ENCODE measurements around the gene DOP1B.

Gene DOP1B

GRCh38 chr21:36159356-36159921 lies 2.8 kb downstream of the DOP1B start:
- FAIRE-seq (no peak), DNase-seq (ENCODE audit: insufficient read length, low spot score) (no peak)
- TF ChIP-seq, protein P1, sequence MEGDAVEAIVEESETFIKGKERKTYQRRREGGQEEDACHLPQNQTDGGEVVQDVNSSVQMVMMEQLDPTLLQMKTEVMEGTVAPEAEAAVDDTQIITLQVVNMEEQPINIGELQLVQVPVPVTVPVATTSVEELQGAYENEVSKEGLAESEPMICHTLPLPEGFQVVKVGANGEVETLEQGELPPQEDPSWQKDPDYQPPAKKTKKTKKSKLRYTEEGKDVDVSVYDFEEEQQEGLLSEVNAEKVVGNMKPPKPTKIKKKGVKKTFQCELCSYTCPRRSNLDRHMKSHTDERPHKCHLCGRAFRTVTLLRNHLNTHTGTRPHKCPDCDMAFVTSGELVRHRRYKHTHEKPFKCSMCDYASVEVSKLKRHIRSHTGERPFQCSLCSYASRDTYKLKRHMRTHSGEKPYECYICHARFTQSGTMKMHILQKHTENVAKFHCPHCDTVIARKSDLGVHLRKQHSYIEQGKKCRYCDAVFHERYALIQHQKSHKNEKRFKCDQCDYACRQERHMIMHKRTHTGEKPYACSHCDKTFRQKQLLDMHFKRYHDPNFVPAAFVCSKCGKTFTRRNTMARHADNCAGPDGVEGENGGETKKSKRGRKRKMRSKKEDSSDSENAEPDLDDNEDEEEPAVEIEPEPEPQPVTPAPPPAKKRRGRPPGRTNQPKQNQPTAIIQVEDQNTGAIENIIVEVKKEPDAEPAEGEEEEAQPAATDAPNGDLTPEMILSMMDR (IDR thresholded peaks at IDR 0.05; ENCODE audit: insufficient read depth, missing control alignments): no peak

GRCh38 chr21:36160850-36161178 lies 4.2 kb downstream of the DOP1B start:
- TF ChIP-seq, protein P1 (IDR thresholded peaks at IDR 0.05; ENCODE audit: insufficient read depth, missing control alignments): no peak
- FAIRE-seq (no peak), DNase-seq (ENCODE audit: insufficient read length, low spot score) (no peak)

DNA sequence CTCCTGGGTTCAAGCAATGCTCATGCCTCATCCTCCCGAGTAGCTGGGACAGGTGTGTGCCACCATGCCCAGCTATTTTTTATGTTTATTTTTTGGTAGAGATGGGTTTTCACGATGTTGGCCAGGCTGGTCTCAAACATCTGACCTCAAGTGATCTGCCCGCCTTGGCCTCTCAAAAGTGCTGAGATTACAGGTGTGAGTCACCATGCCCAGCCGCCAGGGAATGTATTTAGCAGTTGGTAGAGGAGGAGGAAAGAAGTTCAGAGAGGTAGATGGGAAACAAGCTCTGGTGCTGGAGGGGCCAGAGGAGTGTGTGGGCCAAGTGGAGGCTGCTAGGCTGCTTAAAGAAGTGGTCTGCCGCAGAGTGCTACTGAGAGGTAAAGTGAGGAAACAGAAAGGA lies 6.0 kb downstream of the DOP1B start:
- no peak for DNase-seq (ENCODE audit: insufficient read length, low spot score)
- TF ChIP-seq, protein P1 (IDR thresholded peaks at IDR 0.05; ENCODE audit: insufficient read depth, missing control alignments): no peak
- no peak for FAIRE-seq

DNA sequence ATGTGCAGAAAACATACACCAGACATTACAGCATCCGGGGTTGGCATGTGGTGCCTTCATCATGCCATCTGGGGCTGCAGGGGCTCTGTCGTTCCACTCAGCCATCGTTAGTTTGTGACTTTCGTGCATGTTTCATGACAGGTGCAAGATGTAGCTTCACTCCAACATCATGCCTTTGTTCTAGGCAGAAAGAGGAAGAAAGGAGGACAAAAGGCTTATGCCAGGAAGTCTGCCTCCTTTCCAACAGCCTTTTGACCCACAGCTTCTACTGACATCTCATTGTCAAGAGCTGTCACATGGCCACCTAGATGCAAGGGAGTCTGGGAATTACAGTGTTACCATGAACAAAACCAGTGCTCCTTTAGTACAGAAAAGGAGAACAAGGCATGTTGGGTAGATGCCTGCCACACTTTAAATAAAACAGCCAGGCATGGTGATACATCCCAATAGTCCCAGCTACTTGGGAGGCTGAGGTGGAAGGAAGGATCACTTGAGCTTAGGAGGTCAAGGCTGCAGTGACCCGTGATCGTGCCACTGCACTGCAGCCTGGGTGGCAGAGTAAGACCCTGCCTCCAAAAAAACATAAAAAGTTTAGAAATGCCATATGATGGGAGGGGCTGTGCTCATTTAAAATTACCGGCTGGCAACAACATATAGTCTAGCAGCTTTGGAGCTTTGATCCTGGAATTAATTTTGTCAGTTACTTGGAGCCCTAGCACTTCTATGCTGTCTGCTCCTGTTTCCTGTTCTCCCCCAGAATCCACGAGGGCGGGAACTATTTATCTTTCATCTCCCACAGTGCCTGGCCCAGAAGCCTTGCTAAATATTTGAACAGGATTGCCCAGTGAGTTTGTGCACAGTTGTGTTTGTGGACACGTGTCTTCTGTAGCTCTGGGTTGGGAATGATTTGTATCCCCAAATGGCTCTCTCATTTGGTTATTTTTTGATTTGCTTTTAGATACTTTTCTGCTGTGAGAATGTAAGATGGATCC lies 7.4 kb downstream of the DOP1B start:
- no peak for DNase-seq (ENCODE audit: insufficient read length, low spot score)
- FAIRE-seq: no peak
- TF ChIP-seq, protein P1 (IDR thresholded peaks at IDR 0.05; ENCODE audit: insufficient read depth, missing control alignments): no peak

GRCh38 chr21:36165356-36165755 lies 8.7 kb downstream of the DOP1B start:
- DNase-seq (ENCODE audit: insufficient read length, low spot score): no peak
- TF ChIP-seq, protein P1 (IDR thresholded peaks at IDR 0.05; ENCODE audit: insufficient read depth, missing control alignments): no peak
- FAIRE-seq: no peak

DNA sequence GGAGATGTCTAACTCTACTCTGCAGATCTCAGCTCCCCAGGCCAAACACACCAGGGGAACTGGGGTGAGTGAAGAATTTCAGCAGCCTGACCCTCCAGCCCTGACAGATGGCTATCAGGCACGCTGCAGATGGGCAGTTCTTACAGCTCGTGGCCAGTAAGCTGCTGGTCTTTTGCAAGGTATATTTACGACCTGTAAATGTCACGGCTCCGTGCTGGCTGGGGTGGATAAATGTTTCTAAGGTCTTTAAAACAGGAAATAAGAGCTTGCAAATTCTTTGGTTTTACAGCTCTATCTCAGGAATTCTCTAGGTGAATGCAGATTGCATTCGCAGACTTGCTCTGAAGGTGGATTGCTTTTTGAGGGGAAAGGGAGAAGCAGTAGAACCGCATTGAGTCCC lies 10.1 kb downstream of the DOP1B start:
- TF ChIP-seq, protein P1 (IDR thresholded peaks at IDR 0.05; ENCODE audit: insufficient read depth, missing control alignments): no peak
- DNase-seq (ENCODE audit: insufficient read length, low spot score) (no peak), FAIRE-seq (no peak)

GRCh38 chr21:36167541-36167940 lies 10.9 kb downstream of the DOP1B start:
- FAIRE-seq (no peak), DNase-seq (ENCODE audit: insufficient read length, low spot score) (no peak)
- TF ChIP-seq, protein P1 (IDR thresholded peaks at IDR 0.05; ENCODE audit: insufficient read depth, missing control alignments): no peak
